Ectodermal cell (in vitro differentiated cells): ENCODE measurements around the gene NCBP2. TPM values are rescaled to one million over a fixed set of nuclear protein-coding genes. Genes with fewer than 3 reads are reported as not detected.

Experiments
- H3K27ac ChIP-seq: 2 replicates; pipeline ENCODE4 v1.7.0; 2013; ENCODE audit warnings: mild to moderate bottlenecking, low read depth, low read length; ENCODE audit not compliant: insufficient read depth, poor library complexity, severe bottlenecking
- H3K27me3 ChIP-seq: 2 replicates; pipeline ENCODE4 v1.7.0; 2013; ENCODE audit warnings: mild to moderate bottlenecking, low read length; ENCODE audit not compliant: insufficient read depth, control insufficient read depth, poor library complexity, severe bottlenecking
- H3K36me3 ChIP-seq: one replicate; pipeline ENCODE4 v1.7.0; 2013; ENCODE audit warnings: low read length; ENCODE audit not compliant: control insufficient read depth, insufficient read depth
- H3K4me1 ChIP-seq: one replicate; pipeline ENCODE4 v1.7.0; 2013; ENCODE audit warnings: low read length; ENCODE audit not compliant: control insufficient read depth, insufficient read depth
- H3K4me3 ChIP-seq: 2 replicates; pipeline ENCODE4 v1.7.0; 2013; ENCODE audit warnings: low read depth, low read length, control low read depth; ENCODE audit not compliant: insufficient read depth
- H3K9me3 ChIP-seq: 2 replicates; pipeline ENCODE4 v1.7.0; 2013; ENCODE audit warnings: mild to moderate bottlenecking, low read length, moderate library complexity; ENCODE audit not compliant: control insufficient read depth
- WGBS, 2 experiments: methylation state at CpG; one replicate each; pipeline ENCODE4 v1.1.7; 2013; ENCODE audit warnings: missing lambda C conversion rate in 2 of 2; 5-methylcytosine and 5-hydroxymethylcytosine counted together
- polyA plus RNA-seq, 4 experiments: library from polyadenylated mRNA; stranded (reverse); fragments of 50-300 nt; gene quantifications; one replicate each; pipeline ENCODE4 v1.2.3, GENCODE V29; 2013

NCBP2 gene
- 107 TPM for polyA plus RNA-seq (2013, experiment 1 of 4)
- polyA plus RNA-seq (2013, experiment 2 of 4), result 116 TPM
- polyA plus RNA-seq (2013, experiment 3 of 4), result 87.6 TPM
- 95.4 TPM for polyA plus RNA-seq (2013, experiment 4 of 4)

- H3K27me3 ChIP-seq, result no peaks in the 10 kb centered on the region
- peak within 1 kb of the TSS; percentile 91 for H3K4me3 ChIP-seq
- peak within 1 kb of the TSS; percentile 96 for H3K27ac ChIP-seq
- no peaks in the 10 kb centered on the region for H3K9me3 ChIP-seq
- 0% methylated on average over 77 of the region's 77 CpGs for WGBS, 2 experiments
- H3K4me1 ChIP-seq, result peaks cover 3% of the 10 kb centered on the region
- H3K36me3 ChIP-seq, result peaks cover 19% of the 10 kb centered on the region
Measured at GRCh38 chr3:196942226-196942914, at the start of gene NCBP2. Gene NCBP2, minus strand, starts transcription at chr3:196942528. Its CDS starts 25 bp downstream, at chr3:196942503.

GRCh38 chr3:196991581-196992460 lies 49.5 kb upstream of the NCBP2 start:
- H3K4me3 ChIP-seq, result no peak overlapping the region
- no peaks in the 10 kb centered on the region for H3K27me3 ChIP-seq
- no peak overlapping the region for H3K27ac ChIP-seq
- H3K36me3 ChIP-seq, result no peaks in the 10 kb centered on the region
- H3K4me1 ChIP-seq, result peaks cover 7% of the 10 kb centered on the region
- no peaks in the 10 kb centered on the region for H3K9me3 ChIP-seq
- 88 to 90% methylated on average over 28 of the region's 28 CpGs for WGBS, 2 experiments

- H3K27me3 ChIP-seq, result no peaks in the 10 kb centered on the region
- peaks cover 7% of the 10 kb centered on the region for H3K4me1 ChIP-seq
- H3K4me3 ChIP-seq, result no peak overlapping the region
- 94 to 96% methylated on average over 10 of the region's 10 CpGs for WGBS, 2 experiments
- H3K9me3 ChIP-seq, result no peaks in the 10 kb centered on the region
- H3K27ac ChIP-seq, result no peak overlapping the region
- no peaks in the 10 kb centered on the region for H3K36me3 ChIP-seq
Measured at GRCh38 chr3:196990601-196991007, 48.3 kb upstream of the NCBP2 start.

GRCh38 chr3:196989721-196990262 lies 47.5 kb upstream of the NCBP2 start:
- H3K36me3 ChIP-seq, result no peaks in the 10 kb centered on the region
- H3K4me3 ChIP-seq, result no peak overlapping the region
- H3K9me3 ChIP-seq, result no peaks in the 10 kb centered on the region
- no peak overlapping the region for H3K27ac ChIP-seq
- H3K4me1 ChIP-seq, result peaks cover 7% of the 10 kb centered on the region
- WGBS, 2 experiments, result 93 to 95% methylated on average over 19 of the region's 19 CpGs
- no peaks in the 10 kb centered on the region for H3K27me3 ChIP-seq

- Histone ChIP-seq H3K27me3 (no peaks in the 10 kb centered on the region), H3K4me3 (no peak overlapping the region), H3K4me1 (no peaks in the 10 kb centered on the region), H3K9me3 (no peaks in the 10 kb centered on the region), H3K36me3 (no peaks in the 10 kb centered on the region), H3K27ac (no peak overlapping the region)
- WGBS, 2 experiments, result 78% methylated on average over 12 of the region's 12 CpGs
Measured at GRCh38 chr3:196988241-196989029, 46.1 kb upstream of the NCBP2 start.

- Histone ChIP-seq H3K4me1 (no peaks in the 10 kb centered on the region), H3K27ac (no peak overlapping the region), H3K36me3 (no peaks in the 10 kb centered on the region), H3K27me3 (no peaks in the 10 kb centered on the region), H3K4me3 (no peak overlapping the region), H3K9me3 (no peaks in the 10 kb centered on the region)
- 90 to 94% methylated on average over 10 of the region's 10 CpGs for WGBS, 2 experiments
Measured at GRCh38 chr3:196987022-196987421, 44.7 kb upstream of the NCBP2 start.

- no peaks in the 10 kb centered on the region for H3K4me1 ChIP-seq
- H3K27me3 ChIP-seq, result no peaks in the 10 kb centered on the region
- WGBS, 2 experiments, result 95 to 96% methylated on average over 8 of the region's 9 CpGs
- H3K9me3 ChIP-seq, result no peaks in the 10 kb centered on the region
- H3K27ac ChIP-seq, result no peak overlapping the region
- no peak overlapping the region for H3K4me3 ChIP-seq
- H3K36me3 ChIP-seq, result no peaks in the 10 kb centered on the region
Measured at GRCh38 chr3:196985954-196986885, 43.9 kb upstream of the NCBP2 start.

GRCh38 chr3:196985298-196985697 lies 43.0 kb upstream of the NCBP2 start:
- 92 to 94% methylated on average over 6 of the region's 6 CpGs for WGBS, 2 experiments
- Histone ChIP-seq H3K4me1 (no peaks in the 10 kb centered on the region), H3K9me3 (no peaks in the 10 kb centered on the region), H3K4me3 (no peak overlapping the region), H3K27ac (no peak overlapping the region), H3K36me3 (no peaks in the 10 kb centered on the region), H3K27me3 (no peaks in the 10 kb centered on the region)

GRCh38 chr3:196983186-196983585 lies 40.9 kb upstream of the NCBP2 start:
- H3K4me1 ChIP-seq, result no peaks in the 10 kb centered on the region
- peaks cover 2% of the 10 kb centered on the region for H3K27me3 ChIP-seq
- no peak overlapping the region for H3K4me3 ChIP-seq
- no peaks in the 10 kb centered on the region for H3K9me3 ChIP-seq
- 71 to 88% methylated on average over 1 of the region's 1 CpG for WGBS, 2 experiments
- H3K36me3 ChIP-seq, result no peaks in the 10 kb centered on the region
- H3K27ac ChIP-seq, result no peak overlapping the region
